GM21526 (cell line): ENCODE results near the gene MSMP.

Experiments used
- ATAC-seq: cut with Tn5 transposase; IDR thresholded peaks from one replicate; pipeline ENCODE4 v1.9.1; 2021; ENCODE audit warnings: moderate library complexity; ENCODE audit not compliant: unreplicated experiment, low FRiP score

The MSMP gene

GRCh38 chr9:35726931-35727330 is 27.1 kb downstream of the MSMP start:
- no peak for ATAC-seq

GRCh38 chr9:35725362-35725761 is 28.7 kb downstream of the MSMP start:
- ATAC-seq = no peak

GRCh38 chr9:35723908-35724307 is 30.2 kb downstream of the MSMP start:
- no peak for ATAC-seq

- ATAC-seq = no peak
These were observed 30.6 kb downstream of the MSMP start for GRCh38 chr9:35723426-35723825.

GRCh38 chr9:35719546-35719945 is 34.5 kb downstream of the MSMP start:
- no peak for ATAC-seq

GRCh38 chr9:35718721-35719511 is 35.2 kb downstream of the MSMP start:
- ATAC-seq = no peak

- ATAC-seq = no peak
These were observed 36.8 kb downstream of the MSMP start for GRCh38 chr9:35717132-35717870.

GRCh38 chr9:35716230-35716629 is 37.8 kb downstream of the MSMP start:
- no peak for ATAC-seq

- no peak for ATAC-seq
These were observed 39.4 kb downstream of the MSMP start for GRCh38 chr9:35714579-35715252.

- no peak for ATAC-seq
These were observed 40.0 kb downstream of the MSMP start for GRCh38 chr9:35714123-35714522.

GRCh38 chr9:35713578-35713977 is 40.5 kb downstream of the MSMP start:
- no peak for ATAC-seq

- ATAC-seq = no peak
These were observed 41.2 kb downstream of the MSMP start for GRCh38 chr9:35712762-35713400.

- ATAC-seq = no peak
These were observed 42.3 kb downstream of the MSMP start for GRCh38 chr9:35711501-35712428.

GRCh38 chr9:35710818-35711500 is 43.1 kb downstream of the MSMP start:
- no peak for ATAC-seq

- ATAC-seq = no peak
These were observed 45.9 kb downstream of the MSMP start for GRCh38 chr9:35708146-35708545.

- no peak for ATAC-seq
These were observed 47.1 kb downstream of the MSMP start for GRCh38 chr9:35706951-35707350.

- no peak for ATAC-seq
These were observed 48.1 kb downstream of the MSMP start for GRCh38 chr9:35705836-35706430.

GRCh38 chr9:35705372-35705771 is 48.7 kb downstream of the MSMP start:
- no peak for ATAC-seq
